B cell (primary cell): ENCODE results near the gene ATP6V1D.

Experiments
- EZH2 ChIP-seq: IDR thresholded peaks from 2 replicates; pipeline ENCODE4 v1.6.1; 2012; ENCODE audit warnings: borderline replicate concordance, low read depth, mild to moderate bottlenecking, moderate library complexity, low read length; ENCODE audit not compliant: insufficient read depth, poor library complexity, severe bottlenecking
- TF ChIP-seq, protein P1 (sequence below): fragments of 200-600 bp; IDR thresholded peaks from one replicate; pipeline ENCODE4 v1.8.0; 2022; ENCODE audit warnings: antibody characterized with exemption, mild to moderate bottlenecking

DNA sequence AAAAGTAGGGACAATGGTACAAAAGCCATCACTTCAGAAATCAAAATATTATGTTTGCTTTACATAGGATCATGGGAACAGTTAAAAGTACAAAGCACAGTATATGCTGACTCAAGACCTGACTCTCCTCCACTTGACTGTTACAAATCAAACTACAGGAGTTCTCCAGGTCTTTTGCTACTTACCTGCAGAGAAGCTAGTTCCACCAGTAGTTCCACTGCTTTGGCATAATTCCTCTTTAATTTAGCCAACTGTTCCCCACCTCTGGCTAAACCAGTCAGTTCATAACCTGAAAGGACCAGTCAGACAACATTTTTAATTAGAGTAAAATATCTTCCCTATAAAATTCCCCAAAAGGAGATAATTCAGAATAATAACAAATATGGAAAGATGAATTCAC is 14.0 kb downstream of the ATP6V1D start:
- TF ChIP-seq, protein P1, sequence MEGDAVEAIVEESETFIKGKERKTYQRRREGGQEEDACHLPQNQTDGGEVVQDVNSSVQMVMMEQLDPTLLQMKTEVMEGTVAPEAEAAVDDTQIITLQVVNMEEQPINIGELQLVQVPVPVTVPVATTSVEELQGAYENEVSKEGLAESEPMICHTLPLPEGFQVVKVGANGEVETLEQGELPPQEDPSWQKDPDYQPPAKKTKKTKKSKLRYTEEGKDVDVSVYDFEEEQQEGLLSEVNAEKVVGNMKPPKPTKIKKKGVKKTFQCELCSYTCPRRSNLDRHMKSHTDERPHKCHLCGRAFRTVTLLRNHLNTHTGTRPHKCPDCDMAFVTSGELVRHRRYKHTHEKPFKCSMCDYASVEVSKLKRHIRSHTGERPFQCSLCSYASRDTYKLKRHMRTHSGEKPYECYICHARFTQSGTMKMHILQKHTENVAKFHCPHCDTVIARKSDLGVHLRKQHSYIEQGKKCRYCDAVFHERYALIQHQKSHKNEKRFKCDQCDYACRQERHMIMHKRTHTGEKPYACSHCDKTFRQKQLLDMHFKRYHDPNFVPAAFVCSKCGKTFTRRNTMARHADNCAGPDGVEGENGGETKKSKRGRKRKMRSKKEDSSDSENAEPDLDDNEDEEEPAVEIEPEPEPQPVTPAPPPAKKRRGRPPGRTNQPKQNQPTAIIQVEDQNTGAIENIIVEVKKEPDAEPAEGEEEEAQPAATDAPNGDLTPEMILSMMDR = no peak
- no peak for TF ChIP-seq EZH2
